MV-4-11 (cell line): ENCODE measurements around the gene CCDC82.

Experiments used
- DNase-seq: peaks from one replicate; lab custom pipeline; 2025; lab: John Stamatoyannopoulos, UW

The CCDC82 gene

GRCh38 chr11:96361778-96362177 is 27.9 kb downstream of the CCDC82 start:
- DNase-seq = no peak

DNA sequence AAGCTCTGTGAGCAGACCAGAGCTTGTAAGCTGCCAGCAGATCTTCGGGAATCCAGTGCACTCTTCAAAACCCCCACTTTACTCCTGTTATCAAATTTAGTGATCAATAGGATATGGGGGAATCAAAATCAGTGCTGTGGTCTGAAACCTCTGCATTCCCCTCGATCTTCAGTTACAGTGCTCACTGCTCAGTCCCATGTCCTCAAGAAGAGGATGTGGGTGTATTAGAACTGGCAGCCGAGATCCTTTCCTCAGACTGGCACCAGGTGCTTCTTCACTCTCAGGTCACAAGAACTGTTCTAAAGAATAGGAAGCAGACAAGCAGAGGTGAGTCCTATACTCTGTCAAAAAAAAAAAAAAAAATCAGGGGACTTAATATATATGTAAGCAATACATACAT is 31.4 kb downstream of the CCDC82 start:
- DNase-seq = no peak

DNA sequence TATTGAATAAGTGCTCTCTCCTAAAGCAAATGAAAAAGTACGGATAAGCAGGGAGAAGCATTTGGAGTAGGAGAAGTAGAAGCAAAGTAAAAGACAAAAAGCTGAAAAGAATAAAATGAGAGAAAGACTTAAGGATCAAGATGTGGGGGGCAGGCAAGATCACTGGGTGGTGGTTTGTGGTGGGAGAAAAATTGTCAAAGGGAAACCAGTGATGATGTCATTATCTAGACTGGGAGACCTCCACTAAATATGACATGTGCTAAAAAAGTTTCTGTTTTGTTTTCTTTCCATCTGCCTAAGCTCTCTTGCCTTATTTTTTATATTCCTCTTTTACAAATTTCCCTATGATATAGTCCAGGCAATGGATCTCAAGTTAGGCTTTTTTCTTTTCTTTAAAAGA is 31.9 kb downstream of the CCDC82 start:
- no peak for DNase-seq

DNA sequence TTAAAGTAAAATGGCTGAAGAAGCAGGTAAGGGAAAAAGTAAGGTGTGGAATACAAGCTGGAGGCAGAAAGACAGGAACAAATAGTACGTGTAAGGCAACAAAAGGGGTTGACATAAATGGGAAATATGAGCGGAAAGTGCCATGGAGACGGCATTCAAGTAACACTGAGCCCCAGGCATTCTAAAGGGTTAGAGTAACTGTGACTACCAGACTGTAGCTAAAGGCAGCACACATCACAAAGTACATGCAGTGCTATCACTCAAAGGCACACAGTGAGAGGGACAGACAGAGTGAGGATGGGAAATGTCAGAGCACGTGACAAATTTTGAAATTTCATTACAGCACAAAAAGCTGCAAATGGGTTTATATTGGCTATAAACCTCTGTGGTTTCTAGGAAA is 32.9 kb downstream of the CCDC82 start:
- no peak for DNase-seq

DNA sequence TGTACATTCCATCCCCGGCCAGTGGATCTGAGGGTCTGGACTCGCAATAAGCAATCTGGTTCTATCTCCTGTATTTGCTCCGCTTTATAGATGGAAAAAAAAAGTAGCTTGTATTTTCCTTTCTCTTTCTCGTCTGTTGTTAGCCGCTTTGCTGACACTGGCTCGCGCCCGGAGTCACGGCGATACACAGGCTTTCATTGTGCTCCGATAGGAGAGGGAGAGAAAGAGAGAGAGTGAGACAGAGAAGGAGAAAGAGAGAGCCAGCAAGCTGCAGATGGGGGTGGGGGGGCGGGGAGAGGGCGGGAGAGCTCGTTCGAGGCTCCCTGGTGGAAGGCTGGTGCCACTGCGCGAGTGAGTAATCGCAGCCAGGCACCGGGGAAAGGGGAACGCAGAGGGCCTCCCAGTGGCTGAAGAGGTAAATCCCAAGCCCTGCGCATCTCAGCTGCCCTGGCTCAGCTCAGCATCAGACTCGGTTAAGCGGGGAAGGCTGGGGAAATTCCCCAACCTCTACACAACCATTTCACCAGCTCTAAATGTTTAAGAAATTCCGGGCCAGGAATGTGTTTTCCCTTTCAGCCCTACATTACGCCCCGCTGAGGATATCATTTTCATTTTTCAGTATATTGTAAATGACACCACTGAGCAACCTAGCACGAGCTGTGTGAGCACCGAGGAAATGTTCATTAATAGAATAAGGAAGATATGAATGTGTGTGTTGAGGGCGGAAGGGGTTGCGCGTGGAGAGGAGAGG is 46.6 kb downstream of the CCDC82 start, which contains the start of gene MAML2:
TSS of gene MAML2 (minus strand) at position 235 of the 751 bp plus-strand sequence. CDS start 1,300 bp downstream, outside the sequence.
- peak; percentile 82 for DNase-seq

DNA sequence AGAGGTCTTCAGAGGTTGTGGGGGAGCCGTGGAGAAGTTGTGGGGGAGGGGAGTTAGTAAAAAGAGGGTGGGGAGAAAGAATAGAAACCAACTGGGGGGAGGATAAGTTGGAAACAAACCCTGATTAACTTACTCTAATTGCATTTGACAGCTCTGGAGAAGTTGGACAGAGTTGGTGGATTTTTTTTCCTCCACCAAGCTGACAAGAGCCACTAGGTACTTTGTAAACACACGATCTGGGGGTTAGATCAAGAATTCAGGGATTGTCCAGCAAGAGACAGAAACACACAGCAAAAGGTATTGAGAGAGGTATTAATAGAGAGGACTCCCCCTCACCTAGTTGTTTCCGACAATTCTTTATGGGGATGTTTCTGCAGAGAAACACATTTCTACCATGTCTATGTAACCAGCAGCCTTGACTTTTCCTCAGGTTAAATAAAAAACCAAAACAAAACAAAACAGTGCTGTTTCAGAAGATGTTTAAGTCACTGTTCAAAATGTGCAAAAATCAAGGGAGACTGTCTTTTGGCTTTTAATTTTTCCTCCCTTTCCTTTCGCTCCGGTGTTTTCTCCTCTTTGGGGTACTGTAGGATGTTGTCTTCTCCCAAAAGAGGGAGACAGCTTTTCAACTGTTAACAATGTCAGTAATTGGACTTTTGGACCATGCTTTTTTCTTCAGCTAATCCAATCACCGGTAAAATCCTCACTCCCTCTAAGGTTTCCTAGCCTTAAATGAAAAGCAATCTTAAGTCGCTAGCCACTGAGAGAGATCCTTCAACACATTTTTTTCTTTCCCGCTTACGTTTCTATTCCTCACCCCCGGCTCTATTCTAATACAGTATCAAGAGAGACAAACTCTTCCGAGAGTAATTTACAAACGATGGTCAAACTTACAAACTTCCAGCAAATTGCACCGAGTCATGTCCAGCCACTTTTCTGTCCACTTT is 47.4 kb downstream of the CCDC82 start:
- DNase-seq = no peak

DNA sequence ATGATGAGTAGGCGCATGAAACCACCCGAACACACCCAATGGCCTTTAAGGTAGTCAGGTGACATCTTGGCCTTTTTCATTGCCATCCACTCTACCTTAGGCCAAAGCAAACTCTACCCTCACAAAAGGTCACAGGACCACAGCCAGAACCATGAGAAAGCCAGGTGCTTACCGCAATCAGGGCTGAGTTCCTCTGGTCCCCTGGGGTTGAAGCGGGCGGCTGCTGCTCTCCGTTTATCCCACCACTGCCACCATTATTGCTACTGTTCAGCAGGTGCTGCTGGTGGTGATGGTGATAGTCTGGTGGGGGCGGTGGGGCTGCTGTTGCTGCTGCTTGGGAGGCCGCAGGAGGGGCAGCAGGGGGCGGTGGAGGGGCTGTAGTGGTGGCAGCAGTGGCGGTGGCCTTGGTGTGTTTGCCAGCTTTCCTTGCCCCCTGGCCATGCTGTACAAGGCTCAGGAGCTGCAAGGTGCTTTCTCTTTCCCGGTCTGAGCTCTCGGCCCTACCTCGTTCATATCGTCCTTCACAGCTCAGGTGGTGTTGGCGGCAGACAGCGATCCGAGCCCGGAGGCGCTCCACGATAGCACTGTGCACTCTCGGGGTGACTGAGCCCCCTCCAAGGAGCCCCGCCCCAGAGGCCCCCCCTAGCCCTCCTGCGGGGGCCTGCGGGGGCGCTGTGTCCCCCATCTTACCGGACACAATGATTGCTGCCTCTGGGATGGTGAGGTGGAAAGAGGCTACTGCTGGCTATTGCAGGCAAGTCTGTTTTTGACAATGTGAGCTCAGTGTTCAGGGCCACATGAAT is 48.3 kb downstream of the CCDC82 start:
- peak; percentile 1 for DNase-seq

DNA sequence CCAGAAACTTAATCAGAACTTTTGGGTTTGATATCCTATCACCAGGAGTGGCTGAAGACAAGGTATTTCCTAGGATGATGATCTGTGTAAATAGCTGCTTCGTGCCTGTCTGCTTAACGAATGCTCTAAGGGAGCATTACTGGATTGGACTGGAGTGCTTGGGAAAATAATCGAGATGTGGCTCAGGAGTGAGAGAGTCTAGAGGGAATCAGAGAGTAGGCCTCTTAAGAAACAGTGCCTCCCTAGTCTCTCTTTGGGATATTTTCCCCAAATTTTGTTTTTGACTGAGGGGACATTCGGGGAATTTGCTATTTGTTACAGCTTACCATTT is 49.2 kb downstream of the CCDC82 start:
- DNase-seq = no peak

DNA sequence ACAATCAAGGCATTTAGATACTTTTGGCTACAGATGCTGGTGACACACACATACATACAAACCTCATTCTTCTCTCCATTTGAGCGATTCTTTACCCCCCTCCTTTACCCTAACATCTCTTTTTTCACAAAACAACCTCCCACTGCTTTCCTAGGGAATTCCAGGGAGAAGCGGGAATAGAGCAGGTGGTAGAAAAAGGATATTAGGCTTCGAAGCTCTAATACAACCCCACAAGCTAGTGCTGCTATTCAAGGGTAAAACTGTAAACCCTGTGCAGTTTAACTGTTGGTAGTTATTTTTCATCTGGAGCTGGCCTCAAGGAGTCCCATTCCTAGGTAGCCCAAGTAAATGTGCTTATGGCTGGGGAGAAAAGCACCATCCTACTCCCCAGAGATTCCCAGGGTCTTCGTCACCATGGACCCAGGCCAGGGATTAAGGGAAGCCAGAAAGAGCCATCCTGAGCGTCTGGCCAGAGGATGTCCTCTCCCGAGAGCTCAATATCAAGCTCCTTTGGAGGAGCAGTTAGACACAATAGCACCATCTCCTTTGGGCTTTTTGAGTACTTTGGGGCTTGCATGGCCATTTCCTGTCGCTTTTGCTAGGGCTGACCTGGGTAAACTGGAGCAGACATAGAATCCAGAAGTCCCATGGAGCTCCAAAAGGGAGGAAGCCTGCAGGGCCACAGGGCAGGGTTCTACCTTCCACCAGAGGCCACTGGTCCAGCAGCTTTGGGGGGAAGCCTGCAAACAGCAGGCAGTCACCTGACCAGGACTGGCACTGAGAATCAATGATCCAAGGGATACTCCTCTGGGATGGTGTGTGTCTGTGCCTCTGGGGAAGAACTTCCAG is 49.8 kb downstream of the CCDC82 start:
- DNase-seq = no peak

DNA sequence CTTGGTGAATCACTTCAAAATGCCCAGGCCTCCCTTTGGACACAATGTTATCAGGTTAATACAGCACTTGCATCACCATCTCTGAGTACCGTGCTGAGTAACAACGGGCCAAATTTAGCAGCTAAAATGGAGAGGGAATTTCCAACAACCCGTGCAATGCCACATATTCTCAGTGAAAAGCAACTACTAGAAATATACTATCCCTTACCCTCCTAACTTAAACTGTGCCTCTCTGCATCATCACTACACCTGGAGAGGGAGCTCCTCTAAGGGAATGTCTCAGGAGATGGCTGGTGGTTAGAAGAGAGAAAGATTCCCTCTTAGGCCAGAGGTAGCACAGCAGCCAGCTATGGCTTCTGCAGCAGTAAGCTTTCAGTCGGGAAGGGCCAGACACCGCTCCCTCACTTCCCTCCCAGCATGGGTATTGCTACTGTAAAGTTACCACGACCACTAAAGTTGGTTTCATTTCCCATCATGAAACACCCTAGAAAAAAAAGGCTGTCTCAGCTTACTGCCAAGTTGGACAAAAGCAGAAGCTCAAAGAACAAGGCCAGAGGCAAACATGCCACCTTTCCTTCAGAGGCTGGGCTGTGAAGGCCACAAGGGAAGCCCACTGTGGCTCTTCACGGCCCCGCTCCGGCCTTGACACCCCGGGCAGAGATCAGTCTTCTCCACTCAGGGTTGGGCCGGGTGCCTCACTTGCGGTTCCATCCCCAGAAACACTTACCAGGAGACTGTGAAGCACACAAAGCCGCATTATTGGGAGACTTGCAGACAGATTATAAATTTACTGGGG is 50.6 kb downstream of the CCDC82 start:
- peak; percentile 97 for DNase-seq

GRCh38 chr11:96337541-96338431 is 51.9 kb downstream of the CCDC82 start:
- peak; percentile 68 for DNase-seq

DNA sequence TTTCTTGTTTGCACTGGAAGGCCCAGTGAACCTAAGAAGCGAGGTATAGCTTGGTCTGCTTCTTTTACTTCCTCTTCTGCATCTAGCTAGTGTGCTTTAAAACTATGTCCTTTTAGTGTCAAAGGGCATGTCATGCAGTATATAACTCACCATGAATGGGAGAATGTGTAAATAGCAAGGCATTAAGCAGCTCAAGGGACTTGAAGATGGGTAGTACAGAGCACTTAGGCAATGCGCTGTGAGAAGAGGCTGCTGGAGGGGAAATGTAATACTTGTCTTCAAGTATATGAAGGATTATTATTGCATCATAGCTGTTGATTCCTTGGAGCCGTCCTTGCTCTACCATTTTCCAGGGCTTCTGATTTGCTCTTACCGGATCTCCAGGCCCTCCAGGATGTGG is 54.3 kb downstream of the CCDC82 start:
- peak; percentile 57 for DNase-seq

GRCh38 chr11:96334219-96334618 is 55.5 kb downstream of the CCDC82 start:
- no peak for DNase-seq

- DNase-seq = no peak
These were observed 56.5 kb downstream of the CCDC82 start for GRCh38 chr11:96333191-96333719.

GRCh38 chr11:96332126-96332771 is 57.5 kb downstream of the CCDC82 start:
- no peak for DNase-seq

DNA sequence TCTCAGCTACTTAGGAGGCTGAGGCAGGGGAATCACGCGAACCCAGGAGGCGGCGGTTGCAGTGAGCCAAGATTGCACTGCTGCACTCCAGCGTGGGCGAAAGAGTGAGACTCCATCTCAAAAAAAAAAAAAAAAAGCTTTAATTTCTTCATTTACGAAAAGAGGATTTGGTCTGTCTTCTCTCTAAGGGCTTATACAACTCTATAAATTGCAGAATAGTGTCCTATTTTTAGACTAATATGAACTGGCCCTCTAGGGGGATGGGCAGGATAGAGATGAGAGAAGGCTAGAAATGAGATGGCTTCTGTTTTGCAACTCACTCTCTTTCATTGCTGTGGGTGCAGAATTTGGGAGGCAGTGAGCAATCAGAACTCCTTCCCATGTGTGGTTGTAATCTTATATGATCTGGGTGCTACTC is 58.0 kb downstream of the CCDC82 start:
- peak; percentile 33 for DNase-seq

- DNase-seq = no peak
These were observed 59.2 kb downstream of the CCDC82 start for GRCh38 chr11:96330511-96330859.

DNA sequence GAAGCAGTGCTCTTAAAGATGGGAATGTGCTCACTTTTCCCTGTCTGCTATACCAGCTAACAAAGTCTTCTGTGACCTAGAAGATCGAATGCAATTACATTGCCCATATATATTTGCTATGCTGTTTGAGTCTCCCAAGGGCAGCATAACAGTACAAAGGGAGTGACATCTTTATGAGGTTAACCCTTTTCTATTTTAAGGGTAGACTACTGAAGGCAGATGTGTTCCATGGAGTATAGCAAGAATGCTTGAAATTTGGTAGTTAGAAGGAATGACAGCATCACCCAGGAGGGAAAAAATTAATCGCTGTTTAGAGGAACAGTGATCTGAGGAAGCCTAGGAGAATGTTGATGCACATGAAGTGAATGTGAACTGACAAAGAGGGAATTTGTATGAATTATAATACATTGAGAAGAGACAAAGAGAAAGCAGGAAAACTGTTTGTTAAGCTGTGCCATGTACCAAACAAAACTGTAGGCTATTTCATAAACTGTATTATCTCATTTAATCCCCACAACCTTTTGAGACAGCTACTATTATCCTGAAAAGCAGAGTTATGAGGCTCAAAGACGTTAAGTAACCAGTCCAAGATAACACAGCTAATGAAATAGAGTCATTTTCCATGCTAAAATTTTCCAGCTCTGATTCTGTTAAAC is 59.7 kb downstream of the CCDC82 start:
- no peak for DNase-seq
